Left lung (tissue), 10 donors: Measurements from ENCODE around the gene RASL10B. TPM values are rescaled to one million over a fixed set of nuclear protein-coding genes. Genes with fewer than 3 reads are reported as not detected.
"Not testable (repeated sequence)": the region's sequence is repeated elsewhere in the genome, so short reads cannot be mapped to it uniquely, and the experiment has no call there.

ENCODE experiments used
- ATAC-seq: fragments of 200-7000 bp; cut with Tn5 transposase; one replicate; pipeline ENCODE4 v1.9.1; 2020; ENCODE audit warnings: moderate library complexity
- DNase-seq, 4 donors: peaks; one replicate each; pipeline ENCODE4 v3.0.0-alpha.2; 2013 to 2020
- H3K27ac ChIP-seq, 2 donors: fragments of 200-600 bp; sonication (generic) in 1 of 2; one replicate each; pipeline versions ENCODE4 v1.5.0 to v1.8.0; 2020 to 2021
- H3K27me3 ChIP-seq, 2 donors: fragments of 200-600 bp; sonication (generic) in 1 of 2; one replicate each; pipeline versions ENCODE4 v1.5.0 to v1.8.0; 2020 to 2021
- H3K36me3 ChIP-seq, 2 donors: fragments of 200-600 bp; sonication (generic) in 1 of 2; one replicate each; pipeline versions ENCODE4 v1.5.0 to v1.8.0; 2020 to 2021
- H3K4me1 ChIP-seq, 2 donors: fragments of 200-600 bp; one replicate each; pipeline ENCODE4 v1.8.0; 2021
- H3K4me3 ChIP-seq, 2 donors: fragments of 200-600 bp; sonication (generic) in 1 of 2; one replicate each; pipeline versions ENCODE4 v1.5.0 to v1.8.0; 2020 to 2021; ENCODE audit warnings: mild to moderate bottlenecking in 1 of 2
- H3K9me3 ChIP-seq, 2 donors: fragments of 200-600 bp; sonication (generic) in 1 of 2; one replicate each; pipeline versions ENCODE4 v1.5.0 to v1.8.0; 2020 to 2021
- CTCF ChIP-seq, 2 donors: fragments of 200-600 bp; sonication (generic) in 1 of 2; IDR thresholded peaks; one replicate each; pipeline versions ENCODE4 v1.5.0 to v1.8.0; 2021; ENCODE audit warnings: antibody characterized with exemption in 2 of 2
- intact Hi-C, 2 donors: fragments of 100-400 bp; cut with DNase I; formaldehyde crosslinking; loops; one replicate each; pipeline versions ENCODE4 v1.11.2 to v1.14.2; 2022
- polyA plus RNA-seq, 6 donors: library from polyadenylated mRNA; unstranded; fragments of 120-200 nt; gene quantifications; one replicate each; pipeline ENCODE4 v1.2.1, GENCODE V29; 2013; ENCODE audit not compliant: insufficient read length in 6 of 6
- total RNA-seq, 2 donors: library from RNA; stranded (reverse); fragmentation: NEBNext Ultra II Directional; extraction: Animal tissue kit (Norgen Biotek cat#: 25700); gene quantifications; one replicate each; pipeline ENCODE4 v1.2.1, GENCODE V29; 2021
- donor health status: DM: no; HTN: yes; CAD: no.
- donor health status: DM: no; HTN: no; CAD: no.

RASL10B gene
- total and polyA plus RNA-seq, 8 donors: 0.52 to 3.4 (median 3.0) TPM

DNA sequence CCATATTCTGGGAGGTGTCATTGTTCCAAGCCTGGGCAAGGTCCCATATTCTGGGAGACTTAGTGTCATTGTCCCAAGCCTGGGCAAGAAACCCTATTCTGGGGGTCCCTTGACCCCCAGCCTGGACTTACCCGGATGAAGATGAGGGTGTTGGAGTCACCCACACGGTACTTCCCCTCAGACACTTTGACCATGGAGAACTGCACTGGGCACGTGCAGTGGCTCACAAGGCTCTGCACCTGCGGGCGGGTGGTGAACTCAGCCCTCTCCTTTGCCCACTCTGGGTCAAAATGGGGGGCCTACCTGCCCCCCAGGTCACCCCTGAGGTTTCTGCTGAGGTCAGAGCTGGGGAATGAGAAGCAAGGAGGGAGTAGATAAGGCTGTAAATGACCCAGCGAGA, 17.5 kb downstream of the RASL10B start:
- intact Hi-C loops: loop anchor here in 1 of 2 donors (5.0 kb wide), 1 partner anchor 132 kb away; no protein-coding TSS in a partner anchor
- Histone ChIP-seq H3K4me3 (no peak overlapping the region), H3K36me3 (no peaks in the 10 kb centered on the region), H3K27me3 (peaks cover 6 to 60% of the 10 kb centered on the region in 2 donors), H3K9me3 (no peaks in the 10 kb centered on the region), H3K27ac (no peak overlapping the region), H3K4me1 (peaks cover 0 to 5% of the 10 kb centered on the region in 2 donors)
- DNase-seq: no peak
- no peak for TF ChIP-seq CTCF (IDR thresholded peaks at IDR 0.05)
- no peak for ATAC-seq

GRCh38 chr17:35749560-35750412, 18.3 kb downstream of the RASL10B start:
- intact Hi-C loops: loop anchor here in 1 of 2 donors (5.0 kb wide), 1 partner anchor 132 kb away; no protein-coding TSS in a partner anchor
- ATAC-seq: peak; percentile 25
- no peak overlapping the region for H3K27ac ChIP-seq
- TF ChIP-seq CTCF (IDR thresholded peaks at IDR 0.05): no peak
- H3K9me3 ChIP-seq: no peaks in the 10 kb centered on the region
- DNase-seq: peak in 1 of 4 donors; percentile 73
- H3K4me1 ChIP-seq: peaks cover 0 to 5% of the 10 kb centered on the region in 2 donors
- no peaks in the 10 kb centered on the region for H3K36me3 ChIP-seq
- H3K4me3 ChIP-seq: no peak overlapping the region
- H3K27me3 ChIP-seq: peaks cover 6 to 60% of the 10 kb centered on the region in 2 donors

DNA sequence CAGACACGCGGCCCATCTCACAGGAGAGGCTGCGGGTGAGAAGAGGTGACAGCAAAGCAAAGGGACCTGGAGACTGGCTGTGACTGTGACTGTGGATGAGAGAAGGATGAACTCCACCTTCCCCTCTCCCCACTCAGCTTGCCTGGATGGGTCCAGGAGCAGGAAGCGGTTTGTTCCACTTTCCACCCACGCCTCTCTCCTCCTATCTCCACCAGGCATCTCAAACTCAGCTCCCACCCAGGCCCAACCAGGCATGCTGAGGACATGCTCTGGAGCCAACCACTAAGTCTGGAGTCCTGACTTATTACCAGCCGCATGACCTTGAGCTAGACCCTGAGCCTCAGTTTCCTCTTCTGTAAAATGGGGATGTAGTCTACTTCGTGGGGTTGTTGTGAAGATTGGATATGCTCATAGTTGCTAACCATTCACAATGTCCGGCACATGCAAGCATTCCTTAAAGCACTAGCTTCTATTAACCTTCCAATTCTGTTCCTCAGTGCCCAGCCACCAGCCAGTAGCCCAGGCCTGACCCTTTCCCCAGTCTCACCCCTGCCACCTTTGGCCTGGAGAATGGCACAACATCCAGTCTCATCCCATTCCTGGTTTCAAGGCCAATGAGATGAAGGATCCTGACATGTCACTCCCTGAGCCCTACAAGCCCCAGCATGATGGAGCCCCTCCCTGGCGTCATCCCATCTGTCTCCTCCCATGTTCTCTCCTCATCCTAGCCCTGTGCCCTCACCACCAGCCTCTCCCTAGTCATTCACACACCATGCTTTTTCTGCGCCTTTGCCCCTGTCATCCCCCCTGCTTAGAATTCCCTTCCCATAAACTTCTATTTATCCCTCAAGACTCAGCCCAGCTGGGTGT, 19.3 kb downstream of the RASL10B start:
- Histone ChIP-seq H3K36me3 (no peaks in the 10 kb centered on the region), H3K27ac (no peak overlapping the region), H3K4me3 (no peak overlapping the region), H3K4me1 (peaks cover 0 to 5% of the 10 kb centered on the region in 2 donors), H3K9me3 (no peaks in the 10 kb centered on the region), H3K27me3 (peaks cover 6 to 60% of the 10 kb centered on the region in 2 donors)
- no peak for DNase-seq
- ATAC-seq: no peak
- intact Hi-C loops: no loop called here
- no peak for TF ChIP-seq CTCF (IDR thresholded peaks at IDR 0.05)

- H3K4me1 ChIP-seq, H3K4me3 ChIP-seq, intact Hi-C loops, H3K36me3 ChIP-seq, H3K9me3 ChIP-seq, DNase-seq, H3K27ac ChIP-seq, ATAC-seq: not testable (repeated sequence)
- H3K27me3 ChIP-seq: peaks cover 6 to 60% of the 10 kb centered on the region in 2 donors
Observed at GRCh38 chr17:35751541-35751940, 20.1 kb downstream of the RASL10B start.

DNA sequence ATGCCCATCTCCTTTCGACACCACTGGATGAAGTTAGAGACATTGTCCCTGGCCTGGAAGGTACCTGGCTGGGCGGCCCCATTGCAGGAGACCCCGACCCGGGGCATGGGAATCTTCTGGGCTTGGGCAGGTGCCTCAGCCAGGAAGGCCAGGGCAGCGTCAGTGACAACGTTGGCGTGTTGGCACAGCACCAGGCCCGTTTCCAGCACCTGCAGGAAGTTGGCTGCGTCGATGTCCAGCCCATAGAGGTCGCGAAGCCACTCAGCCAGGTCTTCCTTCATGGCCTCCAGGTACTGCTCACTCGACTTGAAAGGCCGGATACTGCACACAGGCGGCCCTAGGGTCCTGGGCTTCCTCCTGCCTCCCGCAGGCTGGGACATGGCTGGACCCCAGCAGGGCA, 21.0 kb downstream of the RASL10B start:
- peak in 1 of 4 donors; percentile 74 for DNase-seq
- ATAC-seq: peak; percentile 8
- Histone ChIP-seq H3K4me1 (peaks cover 0 to 5% of the 10 kb centered on the region in 2 donors), H3K27ac (no peak overlapping the region), H3K27me3 (peaks cover 6 to 60% of the 10 kb centered on the region in 2 donors), H3K36me3 (no peaks in the 10 kb centered on the region), H3K4me3 (no peak overlapping the region), H3K9me3 (no peaks in the 10 kb centered on the region)
- intact Hi-C loops: no loop called here
- TF ChIP-seq CTCF (IDR thresholded peaks at IDR 0.05): no peak
